Fibroblast of lung (primary cell): ENCODE measurements around the gene EFCAB7. TPM values are rescaled to one million over a fixed set of nuclear protein-coding genes. Genes with fewer than 3 reads are reported as not detected.

Experiments used
- DNase-seq, 2 donors: peaks; one replicate each; pipeline versions ENCODE4 v3.0.0 to v3.0.0-alpha.2; 2010; ENCODE audit warnings: low read depth in 2 of 2
- H2AFZ ChIP-seq: 2 replicates; pipeline ENCODE4 v1.5.1; 2012; ENCODE audit warnings: low read length, control low read depth, inconsistent platforms
- H3K27ac ChIP-seq: 2 replicates; pipeline ENCODE4 v1.5.1; 2011; ENCODE audit warnings: low read length, control low read depth; ENCODE audit not compliant: insufficient read depth
- H3K27me3 ChIP-seq: 2 replicates; pipeline ENCODE4 v1.5.1; 2011; ENCODE audit warnings: mild to moderate bottlenecking, low read length; ENCODE audit not compliant: control insufficient read depth, insufficient read depth
- H3K36me3 ChIP-seq: 2 replicates; pipeline ENCODE4 v1.5.1; 2011; ENCODE audit warnings: low read length; ENCODE audit not compliant: control insufficient read depth, insufficient read depth
- H3K4me1 ChIP-seq: 2 replicates; pipeline ENCODE4 v1.5.1; 2011; ENCODE audit warnings: low read length; ENCODE audit not compliant: control insufficient read depth, insufficient read depth; ENCODE audit errors: extremely low read depth
- H3K4me2 ChIP-seq: 2 replicates; pipeline ENCODE4 v1.5.1; 2011; ENCODE audit warnings: low read length, control low read depth; ENCODE audit not compliant: insufficient read depth; ENCODE audit errors: extremely low read depth
- H3K4me3 ChIP-seq, 4 experiments: fragments of 200-600 bp in 1 of 4; sonication (generic) in 1 of 4; replicated peaks in 1 of 4; 2 replicates each; pipeline ENCODE4 v1.5.1; 2011 to 2016; ENCODE audit warnings: low read length in 4 of 4, low read depth in 3 of 4, mild to moderate bottlenecking in 3 of 4, control low read depth in 2 of 4, inconsistent platforms in 1 of 4, mixed read lengths in 1 of 4; ENCODE audit not compliant: insufficient read depth in 1 of 4; ENCODE audit errors: control extremely low read depth in 1 of 4
- H3K79me2 ChIP-seq: 2 replicates; pipeline ENCODE4 v1.5.1; 2012; ENCODE audit warnings: mild to moderate bottlenecking, low read length, inconsistent platforms; ENCODE audit not compliant: control insufficient read depth, insufficient read depth
- H3K9ac ChIP-seq: 2 replicates; pipeline ENCODE4 v1.5.1; 2011; ENCODE audit warnings: mild to moderate bottlenecking, low read length, control low read depth; ENCODE audit not compliant: insufficient read depth
- H3K9me3 ChIP-seq: 2 replicates; pipeline ENCODE4 v1.5.1; 2012; ENCODE audit warnings: low read depth, low read length; ENCODE audit not compliant: control insufficient read depth, insufficient read depth
- H4K20me1 ChIP-seq: 2 replicates; pipeline ENCODE4 v1.5.1; 2011; ENCODE audit warnings: low read length; ENCODE audit not compliant: control insufficient read depth, insufficient read depth; ENCODE audit errors: extremely low read depth
- CTCF ChIP-seq, 2 donors: IDR thresholded peaks in 1 of 2; conservative IDR thresholded peaks in 1 of 2; 1 replicate in 1 of 2; 2 replicates in 1 of 2; pipeline ENCODE4 v1.5.1; 2011 to 2012; ENCODE audit warnings: low read length in 2 of 2, control low read depth in 1 of 2, inconsistent platforms in 1 of 2, low read depth in 1 of 2, mild to moderate bottlenecking in 1 of 2
- EZH2 ChIP-seq: IDR thresholded peaks from 2 replicates; pipeline ENCODE4 v1.5.1; 2012; ENCODE audit warnings: low read length, control low read depth, mild to moderate bottlenecking; ENCODE audit errors: missing control alignments
- polyA plus RNA-seq, 2 donors: library from polyadenylated mRNA; depleted of rRNA in 1 of 2; stranded (reverse) in 1 of 2; unstranded in 1 of 2; fragments of >200 nt; gene quantifications; 2 replicates each; pipeline ENCODE4 v1.2.1, GENCODE V29; 2011 to 2012; ENCODE audit warnings: missing spikeins in 1 of 2
- total RNA-seq: library from RNA; depleted of rRNA; stranded (reverse); fragments of >200 nt; gene quantifications from 2 replicates; pipeline ENCODE4 v1.2.1, GENCODE V29; 2014

Gene EFCAB7
- total and polyA plus RNA-seq, 2 donors (not counting 1 experiment from before 2014, with no cell fraction given), result 4.3 to 9.1 TPM

- no peak overlapping the region for H2AFZ ChIP-seq
- no peak overlapping the region for H3K4me3 ChIP-seq
These were observed 87.9 kb downstream of the EFCAB7 start for GRCh38 chr1:63611231-63611630.

GRCh38 chr1:63612564-63612963 is 89.2 kb downstream of the EFCAB7 start:
- Histone ChIP-seq H3K9me3 (no peaks in the 10 kb centered on the region), H4K20me1 (no peaks in the 10 kb centered on the region), H3K4me3 (no peak overlapping the region), H3K27me3 (no peaks in the 10 kb centered on the region), H3K9ac (no peak overlapping the region), H3K36me3 (no peaks in the 10 kb centered on the region), H3K4me2 (no peak overlapping the region), H3K4me1 (no peaks in the 10 kb centered on the region), H2AFZ (no peak overlapping the region), H3K27ac (no peak overlapping the region), H3K79me2 (no peaks in the 10 kb centered on the region)
- DNase-seq, result peak in 1 of 2 donors; percentile 31
- TF ChIP-seq CTCF (conservative IDR thresholded peaks at IDR 0.05 in 1 of 2, IDR thresholded peaks at IDR 0.05 in 1 of 2; ENCODE audit: low read depth in 1 of 2, low read length in 2 of 2), result no peak
- TF ChIP-seq EZH2, result no peak

More at GRCh38 chr1:63611231-63611630, 87.9 kb downstream of the EFCAB7 start:
- TF ChIP-seq CTCF (conservative IDR thresholded peaks at IDR 0.05 in 1 of 2, IDR thresholded peaks at IDR 0.05 in 1 of 2; ENCODE audit: low read depth in 1 of 2, low read length in 2 of 2) (no peak), EZH2 (no peak)
- Histone ChIP-seq H4K20me1 (no peaks in the 10 kb centered on the region), H3K4me2 (no peak overlapping the region), H3K27me3 (no peaks in the 10 kb centered on the region), H3K79me2 (no peaks in the 10 kb centered on the region), H3K9ac (no peak overlapping the region), H3K36me3 (no peaks in the 10 kb centered on the region), H3K9me3 (no peaks in the 10 kb centered on the region), H3K4me1 (no peaks in the 10 kb centered on the region), H3K27ac (no peak overlapping the region)
- peak in 1 of 2 donors; percentile 11 for DNase-seq

- Histone ChIP-seq H3K4me2 (no peak overlapping the region), H3K4me1 (no peaks in the 10 kb centered on the region), H4K20me1 (no peaks in the 10 kb centered on the region), H3K27ac (no peak overlapping the region), H3K4me3 (no peak overlapping the region), H3K9me3 (no peaks in the 10 kb centered on the region), H2AFZ (no peak overlapping the region), H3K36me3 (no peaks in the 10 kb centered on the region), H3K9ac (no peak overlapping the region), H3K27me3 (no peaks in the 10 kb centered on the region), H3K79me2 (no peaks in the 10 kb centered on the region)
- no peak for DNase-seq
- TF ChIP-seq CTCF (conservative IDR thresholded peaks at IDR 0.05 in 1 of 2, IDR thresholded peaks at IDR 0.05 in 1 of 2; ENCODE audit: low read depth in 1 of 2, low read length in 2 of 2) (no peak), EZH2 (no peak)
These were observed 89.6 kb downstream of the EFCAB7 start for GRCh38 chr1:63612971-63613370.
